Subcutaneous abdominal adipose tissue (tissue), 5 donors: Measurements from ENCODE around the gene MACF1.

ENCODE experiments used
- H3K27ac ChIP-seq: one replicate; pipeline ENCODE4 v1.7.0; 2013; ENCODE audit warnings: low read depth, mild to moderate bottlenecking, inconsistent platforms, low read length, moderate library complexity
- H3K27me3 ChIP-seq, 5 donors: one replicate each; pipeline ENCODE4 v1.7.0; 2013; ENCODE audit warnings: low read length in 5 of 5, inconsistent platforms in 1 of 5; ENCODE audit not compliant: control insufficient read depth in 5 of 5, insufficient read depth in 4 of 5
- H3K36me3 ChIP-seq, 5 donors: one replicate each; pipeline ENCODE4 v1.7.0; 2013; ENCODE audit warnings: low read length in 5 of 5; ENCODE audit not compliant: control insufficient read depth in 5 of 5, insufficient read depth in 5 of 5
- H3K4me1 ChIP-seq, 5 donors: one replicate each; pipeline ENCODE4 v1.7.0; 2013; ENCODE audit warnings: low read length in 5 of 5, mild to moderate bottlenecking in 3 of 5, moderate library complexity in 1 of 5; ENCODE audit not compliant: control insufficient read depth in 5 of 5, insufficient read depth in 5 of 5
- H3K4me3 ChIP-seq, 5 donors: one replicate each; pipeline ENCODE4 v1.7.0; 2013; ENCODE audit warnings: low read length in 5 of 5, low read depth in 1 of 5
- H3K9ac ChIP-seq, 5 donors: one replicate each; pipeline ENCODE4 v1.7.0; 2013; ENCODE audit warnings: low read length in 5 of 5, mild to moderate bottlenecking in 4 of 5, moderate library complexity in 3 of 5
- H3K9me3 ChIP-seq, 5 donors: one replicate each; pipeline ENCODE4 v1.7.0; 2013; ENCODE audit warnings: low read length in 5 of 5; ENCODE audit not compliant: control insufficient read depth in 5 of 5
- donor health status: healthy.
- donor health status: healthy.
- donor health status: healthy.
- donor health status: healthy.
- donor health status: healthy.

Gene MACF1

GRCh38 chr1:39322431-39322830, 117.9 kb downstream of the MACF1 start:
- Histone ChIP-seq H3K36me3 (peaks cover 71 to 94% (median 77%) of the 10 kb centered on the region in 5 donors), H3K27ac (no peak overlapping the region), H3K27me3 (no peaks in the 10 kb centered on the region), H3K4me3 (no peak overlapping the region), H3K9me3 (no peaks in the 10 kb centered on the region), H3K9ac (no peak overlapping the region), H3K4me1 (peaks cover 0 to 10% (median 0%) of the 10 kb centered on the region in 5 donors)

- no peaks in the 10 kb centered on the region for H3K9me3 ChIP-seq
- peaks cover 0 to 6% (median 0%) of the 10 kb centered on the region in 5 donors for H3K4me1 ChIP-seq
- H3K9ac ChIP-seq, result no peak overlapping the region
- H3K4me3 ChIP-seq, result no peak overlapping the region
- peaks cover 72 to 86% (median 75%) of the 10 kb centered on the region in 5 donors for H3K36me3 ChIP-seq
- H3K27me3 ChIP-seq, result no peaks in the 10 kb centered on the region
- no peak overlapping the region for H3K27ac ChIP-seq
Measured at GRCh38 chr1:39324888-39325287, 120.4 kb downstream of the MACF1 start.

GRCh38 chr1:39326836-39327235, 122.3 kb downstream of the MACF1 start:
- Histone ChIP-seq H3K4me3 (no peak overlapping the region), H3K4me1 (peaks cover 0 to 6% (median 0%) of the 10 kb centered on the region in 5 donors), H3K36me3 (peaks cover 68 to 83% (median 73%) of the 10 kb centered on the region in 5 donors), H3K9me3 (no peaks in the 10 kb centered on the region), H3K27me3 (no peaks in the 10 kb centered on the region), H3K27ac (no peak overlapping the region), H3K9ac (no peak overlapping the region)

GRCh38 chr1:39328095-39328494, 123.6 kb downstream of the MACF1 start:
- Histone ChIP-seq H3K27ac (no peak overlapping the region), H3K4me1 (peaks cover 0 to 6% (median under 1%) of the 10 kb centered on the region in 5 donors), H3K9ac (no peak overlapping the region), H3K27me3 (no peaks in the 10 kb centered on the region), H3K9me3 (no peaks in the 10 kb centered on the region), H3K4me3 (peak overlapping the region in 1 of 5 donors; percentile 2), H3K36me3 (peaks cover 72 to 83% (median 79%) of the 10 kb centered on the region in 5 donors)

- H3K9me3 ChIP-seq, result no peaks in the 10 kb centered on the region
- peaks cover 76 to 83% (median 77%) of the 10 kb centered on the region in 5 donors for H3K36me3 ChIP-seq
- H3K4me1 ChIP-seq, result peaks cover 0 to 8% (median 3%) of the 10 kb centered on the region in 5 donors
- H3K27ac ChIP-seq, result no peak overlapping the region
- H3K4me3 ChIP-seq, result peak overlapping the region in 1 of 5 donors; percentile 2
- no peaks in the 10 kb centered on the region for H3K27me3 ChIP-seq
- no peak overlapping the region for H3K9ac ChIP-seq
Measured at GRCh38 chr1:39328586-39329121, 124.2 kb downstream of the MACF1 start.

GRCh38 chr1:39331647-39332046, 127.2 kb downstream of the MACF1 start:
- Histone ChIP-seq H3K4me3 (no peak overlapping the region), H3K4me1 (peaks cover 0 to 6% (median 4%) of the 10 kb centered on the region in 5 donors), H3K36me3 (peaks cover 55 to 66% (median 59%) of the 10 kb centered on the region in 5 donors), H3K27me3 (no peaks in the 10 kb centered on the region), H3K9ac (no peak overlapping the region), H3K27ac (no peak overlapping the region), H3K9me3 (no peaks in the 10 kb centered on the region)

- Histone ChIP-seq H3K9me3 (no peaks in the 10 kb centered on the region), H3K36me3 (peaks cover 56 to 67% (median 58%) of the 10 kb centered on the region in 5 donors), H3K9ac (no peak overlapping the region), H3K4me1 (peaks cover 0 to 6% (median 4%) of the 10 kb centered on the region in 5 donors), H3K27ac (no peak overlapping the region), H3K4me3 (no peak overlapping the region), H3K27me3 (no peaks in the 10 kb centered on the region)
Measured at GRCh38 chr1:39332291-39332690, 127.8 kb downstream of the MACF1 start.

- no peaks in the 10 kb centered on the region for H3K27me3 ChIP-seq
- peaks cover 50 to 66% (median 55%) of the 10 kb centered on the region in 5 donors for H3K36me3 ChIP-seq
- H3K27ac ChIP-seq, result no peak overlapping the region
- no peak overlapping the region for H3K4me3 ChIP-seq
- H3K9me3 ChIP-seq, result no peaks in the 10 kb centered on the region
- H3K4me1 ChIP-seq, result peaks cover 0 to 6% (median 4%) of the 10 kb centered on the region in 5 donors
- no peak overlapping the region for H3K9ac ChIP-seq
Measured at GRCh38 chr1:39332828-39333227, 128.3 kb downstream of the MACF1 start.

- Histone ChIP-seq H3K4me1 (peaks cover 0 to 6% (median 4%) of the 10 kb centered on the region in 5 donors), H3K9ac (no peak overlapping the region), H3K27me3 (no peaks in the 10 kb centered on the region), H3K27ac (no peak overlapping the region), H3K9me3 (no peaks in the 10 kb centered on the region), H3K4me3 (no peak overlapping the region), H3K36me3 (peaks cover 49 to 66% (median 55%) of the 10 kb centered on the region in 5 donors)
Measured at GRCh38 chr1:39333296-39333695, 128.8 kb downstream of the MACF1 start.

GRCh38 chr1:39335216-39335615, 130.7 kb downstream of the MACF1 start:
- Histone ChIP-seq H3K27ac (no peak overlapping the region), H3K36me3 (peaks cover 43 to 70% (median 61%) of the 10 kb centered on the region in 5 donors)

More at GRCh38 chr1:39335216-39335615, 130.7 kb downstream of the MACF1 start:
- Histone ChIP-seq H3K9ac (no peak overlapping the region), H3K27me3 (no peaks in the 10 kb centered on the region), H3K4me1 (peaks cover 0 to 6% (median 4%) of the 10 kb centered on the region in 5 donors), H3K4me3 (no peak overlapping the region), H3K9me3 (no peaks in the 10 kb centered on the region)
